H1 (cell line): ENCODE results near the gene MSI2. TPM values are rescaled to one million over a fixed set of nuclear protein-coding genes. Genes with fewer than 3 reads are reported as not detected.

Source experiments
- CTCF ChIA-PET: fragments of 300-600 bp; sonication (Branson Sonifier 250); formaldehyde crosslinking; loops from one replicate; lab custom pipeline; 2021; ENCODE audit not compliant: partially characterized antibody; lab: Charles Lee
- POLR2A ChIA-PET: fragments of 300-600 bp; sonication (Branson Sonifier 250); formaldehyde crosslinking; loops from one replicate; lab custom pipeline; 2021; ENCODE audit warnings: inconsistent platforms; ENCODE audit not compliant: partially characterized antibody; lab: Charles Lee
- DNase-seq, 2 experiments: peaks; one replicate each; pipeline versions ENCODE4 v3.0.0 to v3.0.0-alpha.2; 2010 to 2022; ENCODE audit warnings: low spot score in 2 of 2, low read depth in 1 of 2, mixed read lengths in 1 of 2
- FAIRE-seq: peaks from 2 replicates; lab custom pipeline; 2011; peaks lifted over from hg19 to GRCh38; lab: Jason Lieb, UNC
- H2AFZ ChIP-seq: 2 replicates; pipeline ENCODE4 v1.8.1; 2012; ENCODE audit warnings: low read length, inconsistent platforms
- H2AK5ac ChIP-seq: 2 replicates; pipeline ENCODE4 v1.6.1; 2013; ENCODE audit warnings: low read depth, low read length
- H2BK120ac ChIP-seq: replicated peaks from 2 replicates; pipeline ENCODE3; 2013; ENCODE audit warnings: low read depth, low read length, inconsistent platforms
- H2BK12ac ChIP-seq: 2 replicates; pipeline ENCODE4 v1.6.1; 2013; ENCODE audit warnings: low read depth, low read length
- H2BK15ac ChIP-seq: 2 replicates; pipeline ENCODE4 v1.6.1; 2013; ENCODE audit warnings: low read length
- H2BK20ac ChIP-seq: 2 replicates; pipeline ENCODE4 v1.6.1; 2013; ENCODE audit warnings: low read length
- H2BK5ac ChIP-seq: 2 replicates; pipeline ENCODE4 v1.6.1; 2013; ENCODE audit warnings: low read depth, low read length
- H3K14ac ChIP-seq: 2 replicates; pipeline ENCODE4 v1.6.1; 2013; ENCODE audit warnings: inconsistent platforms; ENCODE audit not compliant: insufficient read length
- H3K18ac ChIP-seq: 2 replicates; pipeline ENCODE4 v1.6.1; 2013; ENCODE audit warnings: low read length; ENCODE audit errors: extremely low read depth
- H3K23ac ChIP-seq: 2 replicates; pipeline ENCODE4 v1.6.1; 2013; ENCODE audit warnings: inconsistent platforms; ENCODE audit not compliant: insufficient read length
- H3K23me2 ChIP-seq: 2 replicates; pipeline ENCODE4 v1.6.1; 2013; ENCODE audit warnings: low read depth, low read length
- H3K27ac ChIP-seq: 2 replicates; pipeline ENCODE4 v1.6.1; 2011; ENCODE audit warnings: low read depth, low read length, inconsistent platforms
- H3K27me3 ChIP-seq, 4 experiments: replicated peaks in 1 of 4; 1 replicate in 1 of 4; 2 replicates in 3 of 4; pipeline versions ENCODE4 v1.6.1 to v1.8.1; 2011 to 2013; ENCODE audit warnings: low read length in 3 of 4, mild to moderate bottlenecking in 3 of 4, inconsistent platforms in 2 of 4, mixed read lengths in 2 of 4, moderate library complexity in 1 of 4; ENCODE audit not compliant: control insufficient read depth in 3 of 4, insufficient read depth in 3 of 4; ENCODE audit errors: extremely low read depth in 1 of 4
- H3K36me3 ChIP-seq, 4 experiments: 2 replicates each; pipeline versions ENCODE4 v1.6.1 to v1.8.1; 2011 to 2013; ENCODE audit warnings: mild to moderate bottlenecking in 4 of 4, low read length in 3 of 4, moderate library complexity in 2 of 4, control low read depth in 1 of 4, inconsistent platforms in 1 of 4; ENCODE audit not compliant: insufficient read depth in 4 of 4, control insufficient read depth in 2 of 4
- H3K4ac ChIP-seq: replicated peaks from 2 replicates; pipeline ENCODE3; 2013; ENCODE audit warnings: low read length, low read depth, mixed read lengths, inconsistent platforms; ENCODE audit not compliant: insufficient read length
- H3K4me1 ChIP-seq, 4 experiments: replicated peaks in 1 of 4; 1 replicate in 1 of 4; 2 replicates in 3 of 4; pipeline versions ENCODE4 v1.6.1 to v1.8.1; 2011 to 2013; ENCODE audit warnings: low read length in 3 of 4, inconsistent platforms in 2 of 4, mixed read lengths in 1 of 4; ENCODE audit not compliant: insufficient read depth in 4 of 4, control insufficient read depth in 3 of 4
- H3K4me2 ChIP-seq, 2 experiments: 2 replicates each; pipeline versions ENCODE4 v1.6.1 to v1.8.1; 2011 to 2013; ENCODE audit warnings: low read depth in 2 of 2, low read length in 2 of 2, control low read depth in 1 of 2, inconsistent platforms in 1 of 2, mild to moderate bottlenecking in 1 of 2; ENCODE audit not compliant: insufficient read depth in 1 of 2
- H3K4me3 ChIP-seq, 4 experiments: fragments of 200-600, 300-600 bp in 1 of 4; sonication (generic), shearing (Covaris generic), sonication (Bioruptor Twin) in 1 of 4; 2 replicates each; pipeline versions ENCODE4 v1.5.1 to v1.8.1; 2011 to 2016; ENCODE audit warnings: low read length in 4 of 4, low read depth in 3 of 4, control low read depth in 2 of 4, inconsistent platforms in 2 of 4, mild to moderate bottlenecking in 2 of 4, mixed read lengths in 1 of 4, moderate library complexity in 1 of 4; ENCODE audit not compliant: insufficient read depth in 2 of 4; ENCODE audit errors: extremely low read depth in 1 of 4
- H3K56ac ChIP-seq: replicated peaks from 2 replicates; pipeline ENCODE3; 2013; ENCODE audit warnings: low read depth, mild to moderate bottlenecking, mixed read lengths, low read length, inconsistent platforms; ENCODE audit not compliant: insufficient read length
- H3K79me1 ChIP-seq: 2 replicates; pipeline ENCODE4 v1.6.1; 2013; ENCODE audit warnings: low read depth, low read length, control low read depth
- H3K79me2 ChIP-seq, 2 experiments: 2 replicates each; pipeline versions ENCODE4 v1.6.1 to v1.8.1; 2012 to 2013; ENCODE audit warnings: low read length in 2 of 2, mild to moderate bottlenecking in 2 of 2, inconsistent platforms in 1 of 2; ENCODE audit not compliant: insufficient read depth in 2 of 2, control insufficient read depth in 1 of 2
- H3K9ac ChIP-seq, 4 experiments: replicated peaks in 1 of 4; 1 replicate in 1 of 4; 2 replicates in 3 of 4; pipeline versions ENCODE4 v1.6.1 to v1.8.1; 2011 to 2013; ENCODE audit warnings: low read depth in 3 of 4, low read length in 3 of 4, control low read depth in 2 of 4, mild to moderate bottlenecking in 2 of 4, moderate library complexity in 2 of 4, inconsistent platforms in 1 of 4; ENCODE audit errors: extremely low read depth in 1 of 4
- H3K9me3 ChIP-seq, 2 experiments: 2 replicates each; pipeline versions ENCODE4 v1.6.1 to v1.8.1; 2012 to 2013; ENCODE audit warnings: mild to moderate bottlenecking in 2 of 2, moderate library complexity in 2 of 2, control low read depth in 1 of 2, inconsistent platforms in 1 of 2, low read depth in 1 of 2, low read length in 1 of 2, mixed read lengths in 1 of 2; ENCODE audit not compliant: insufficient read depth in 2 of 2
- H4K20me1 ChIP-seq, 2 experiments: replicated peaks in 1 of 2; 2 replicates each; pipeline versions ENCODE3 to v1.8.1; 2011 to 2013; ENCODE audit warnings: inconsistent platforms in 2 of 2, low read length in 2 of 2, mild to moderate bottlenecking in 1 of 2; ENCODE audit not compliant: insufficient read depth in 2 of 2, control insufficient read depth in 1 of 2
- H4K5ac ChIP-seq: 2 replicates; pipeline ENCODE4 v1.6.1; 2013; ENCODE audit warnings: low read length, low read depth, mixed read lengths, inconsistent platforms; ENCODE audit not compliant: insufficient read length
- H4K8ac ChIP-seq: 2 replicates; pipeline ENCODE4 v1.8.0; 2013; ENCODE audit warnings: mild to moderate bottlenecking, moderate library complexity, low read length, inconsistent platforms; ENCODE audit not compliant: insufficient read depth; ENCODE audit errors: extremely low read depth
- H4K91ac ChIP-seq: replicated peaks from 2 replicates; pipeline ENCODE3; 2013; ENCODE audit warnings: low read length, mixed read lengths, inconsistent platforms; ENCODE audit not compliant: insufficient read length
- BACH1 ChIP-seq: IDR thresholded peaks from 2 replicates; pipeline ENCODE4 v1.6.1; 2012; ENCODE audit warnings: low read length, improper control_type of control experiment
- BCL11A ChIP-seq, 2 experiments: IDR thresholded peaks; one replicate each; pipeline ENCODE4 v1.6.1; 2011; ENCODE audit warnings: low read depth in 2 of 2, low read length in 2 of 2, mild to moderate bottlenecking in 2 of 2
- BRCA1 ChIP-seq: IDR thresholded peaks from 2 replicates; pipeline ENCODE4 v1.6.1; 2012; ENCODE audit warnings: low read depth, low read length, improper control_type of control experiment
- CHD2 ChIP-seq: IDR thresholded peaks from 2 replicates; pipeline ENCODE4 v1.6.1; 2012; ENCODE audit warnings: low read length, improper control_type of control experiment
- CTBP2 ChIP-seq: IDR thresholded peaks from 2 replicates; pipeline ENCODE4 v1.7.0; 2011; ENCODE audit warnings: borderline replicate concordance, mild to moderate bottlenecking, moderate library complexity, mixed read lengths, low read length; ENCODE audit not compliant: insufficient read depth, insufficient read length
- NRF1 ChIP-seq: IDR thresholded peaks from 2 replicates; pipeline ENCODE4 v1.6.1; 2011; ENCODE audit warnings: mild to moderate bottlenecking, low read depth, low read length, improper control_type of control experiment
- RAD21 ChIP-seq, 2 experiments: IDR thresholded peaks in 1 of 2; conservative IDR thresholded peaks in 1 of 2; 2 replicates each; pipeline ENCODE4 v1.6.1; 2011; ENCODE audit warnings: low read depth in 2 of 2, low read length in 2 of 2, improper control_type of control experiment in 1 of 2, inconsistent platforms in 1 of 2, mild to moderate bottlenecking in 1 of 2, moderate library complexity in 1 of 2
- SIN3A ChIP-seq, 2 experiments: IDR thresholded peaks in 1 of 2; conservative IDR thresholded peaks in 1 of 2; 2 replicates each; pipeline ENCODE4 v1.6.1; 2011 to 2012; ENCODE audit warnings: low read length in 2 of 2, improper control_type of control experiment in 1 of 2, low read depth in 1 of 2, mild to moderate bottlenecking in 1 of 2
- SIX5 ChIP-seq: IDR thresholded peaks from 2 replicates; pipeline ENCODE4 v1.6.1; 2011; ENCODE audit warnings: mild to moderate bottlenecking, low read depth, low read length
- TBP ChIP-seq: IDR thresholded peaks from 2 replicates; pipeline ENCODE4 v1.6.1; 2011; ENCODE audit warnings: low read depth, low read length, improper control_type of control experiment
- polyA plus RNA-seq, 7 experiments: library from polyadenylated mRNA; depleted of rRNA in 3 of 7; stranded (reverse) in 5 of 7; unstranded in 2 of 7; fragments of >200 nt in 5 of 7; fragments of 200-250 nt in 2 of 7; gene quantifications; 1 replicate in 5 of 7; 2 replicates in 1 of 7; 4 replicates in 1 of 7; pipeline versions ENCODE4 v1.2.1 to v1.2.3, GENCODE V29; 2011 to 2013; ENCODE audit warnings: missing spikeins in 2 of 7, mixed read lengths in 2 of 7
- total RNA-seq: library from RNA; stranded (reverse); fragmentation: NEBNext Ultra II Directional; extraction: Animal tissue kit (Norgen Biotek cat#: 25700); gene quantifications from 2 replicates; pipeline ENCODE4 v1.2.1, GENCODE V29; 2021
- TF ChIP-seq, protein P1 (sequence below): IDR thresholded peaks from 2 replicates; pipeline ENCODE4 v1.6.1; 2011; ENCODE audit warnings: low read depth, mild to moderate bottlenecking, low read length; ENCODE audit not compliant: insufficient read depth
- TF ChIP-seq, protein P2 (sequence below), 3 experiments: IDR thresholded peaks; 1 replicate in 2 of 3; 2 replicates in 1 of 3; pipeline versions ENCODE4 v1.5.1 to v1.6.1; 2011; ENCODE audit warnings: low read length in 3 of 3, mild to moderate bottlenecking in 3 of 3, inconsistent platforms in 2 of 3, low read depth in 1 of 3, moderate library complexity in 1 of 3; ENCODE audit not compliant: insufficient read depth in 1 of 3; ENCODE audit errors: control extremely low read depth in 1 of 3

MSI2 gene
- total and polyA plus RNA-seq, 2 of the 8 experiments (the other 6 are each of a cell fraction or from before 2014, with no cell fraction given): 36.7 to 80.6 TPM

DNA sequence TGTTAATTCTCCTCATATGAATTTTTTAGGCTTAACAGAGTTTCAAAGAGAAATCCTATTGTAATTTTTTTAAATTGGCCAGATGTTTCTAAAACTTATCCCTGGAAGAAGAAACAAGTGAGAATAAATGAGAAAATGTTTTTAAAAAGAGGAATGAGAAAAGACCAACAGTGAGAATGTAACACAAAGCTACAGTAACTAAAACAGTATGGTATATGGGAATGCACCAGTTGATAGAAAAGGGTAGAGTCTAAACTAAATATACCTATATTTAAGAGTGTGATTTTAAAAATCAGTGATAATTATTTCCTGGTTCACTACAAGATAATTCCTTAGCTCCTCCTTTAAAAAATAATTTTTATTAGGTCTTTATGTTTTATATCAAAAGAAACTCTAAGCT is 360.9 kb downstream of the MSI2 start:
- Histone ChIP-seq H3K9me3 (no peaks in the 10 kb centered on the region), H3K23me2 (no peaks in the 10 kb centered on the region), H2AK5ac (no peak overlapping the region), H3K56ac (no peak overlapping the region), H2AFZ (no peak overlapping the region), H4K5ac (no peak overlapping the region), H2BK15ac (no peak overlapping the region), H2BK12ac (no peak overlapping the region), H2BK120ac (no peak overlapping the region), H3K9ac (no peak overlapping the region), H3K79me1 (no peaks in the 10 kb centered on the region), H3K27me3 (no peaks in the 10 kb centered on the region), H2BK20ac (no peak overlapping the region), H3K14ac (no peak overlapping the region), H3K4ac (no peak overlapping the region), H3K4me1 (peaks cover 3 to 8% (median 5%) of the 10 kb centered on the region in 4 experiments; a peak in 6 of 7 replicates), H3K18ac (no peak overlapping the region), H3K23ac (no peak overlapping the region), H4K91ac (no peak overlapping the region), H3K79me2 (no peaks in the 10 kb centered on the region), H4K8ac (no peak overlapping the region), H2BK5ac (no peak overlapping the region), H3K4me2 (no peak overlapping the region), H3K27ac (no peak overlapping the region), H3K4me3 (no peak overlapping the region), H4K20me1 (no peaks in the 10 kb centered on the region), H3K36me3 (peaks cover 0 to 9% (median 0%) of the 10 kb centered on the region in 4 experiments; a peak in 3 of 8 replicates)
- DNase-seq (no peak), FAIRE-seq (no peak)
- ChIA-PET CTCF (interaction anchor here (0.8 kb wide), 1 partner anchor 19 kb away, joined by 3 read pairs; no protein-coding TSS in a partner anchor), POLR2A (no interaction called here)
- TF ChIP-seq, protein P1, sequence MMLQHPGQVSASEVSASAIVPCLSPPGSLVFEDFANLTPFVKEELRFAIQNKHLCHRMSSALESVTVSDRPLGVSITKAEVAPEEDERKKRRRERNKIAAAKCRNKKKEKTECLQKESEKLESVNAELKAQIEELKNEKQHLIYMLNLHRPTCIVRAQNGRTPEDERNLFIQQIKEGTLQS: no peak
- TF ChIP-seq NRF1: no peak
- no peak for TF ChIP-seq RAD21 (IDR thresholded peaks at IDR 0.05 in 1 of 2, conservative IDR thresholded peaks at IDR 0.05 in 1 of 2; ENCODE audit: low read depth in 2 of 2, low read length in 2 of 2)
- TF ChIP-seq, protein P2, sequence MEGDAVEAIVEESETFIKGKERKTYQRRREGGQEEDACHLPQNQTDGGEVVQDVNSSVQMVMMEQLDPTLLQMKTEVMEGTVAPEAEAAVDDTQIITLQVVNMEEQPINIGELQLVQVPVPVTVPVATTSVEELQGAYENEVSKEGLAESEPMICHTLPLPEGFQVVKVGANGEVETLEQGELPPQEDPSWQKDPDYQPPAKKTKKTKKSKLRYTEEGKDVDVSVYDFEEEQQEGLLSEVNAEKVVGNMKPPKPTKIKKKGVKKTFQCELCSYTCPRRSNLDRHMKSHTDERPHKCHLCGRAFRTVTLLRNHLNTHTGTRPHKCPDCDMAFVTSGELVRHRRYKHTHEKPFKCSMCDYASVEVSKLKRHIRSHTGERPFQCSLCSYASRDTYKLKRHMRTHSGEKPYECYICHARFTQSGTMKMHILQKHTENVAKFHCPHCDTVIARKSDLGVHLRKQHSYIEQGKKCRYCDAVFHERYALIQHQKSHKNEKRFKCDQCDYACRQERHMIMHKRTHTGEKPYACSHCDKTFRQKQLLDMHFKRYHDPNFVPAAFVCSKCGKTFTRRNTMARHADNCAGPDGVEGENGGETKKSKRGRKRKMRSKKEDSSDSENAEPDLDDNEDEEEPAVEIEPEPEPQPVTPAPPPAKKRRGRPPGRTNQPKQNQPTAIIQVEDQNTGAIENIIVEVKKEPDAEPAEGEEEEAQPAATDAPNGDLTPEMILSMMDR (IDR thresholded peaks at IDR 0.05; ENCODE audit: control extremely low read depth in 1 of 3, insufficient read depth in 1 of 3, low read depth in 1 of 3, low read length in 3 of 3): no peak
- TF ChIP-seq BACH1: no peak
- no peak for TF ChIP-seq CHD2
- TF ChIP-seq SIX5: no peak
- no peak for TF ChIP-seq BRCA1
- no peak for TF ChIP-seq TBP
- TF ChIP-seq BCL11A (IDR thresholded peaks at IDR 0.05; ENCODE audit: low read depth in 2 of 2, low read length in 2 of 2): no peak
- TF ChIP-seq CTBP2: no peak
- TF ChIP-seq SIN3A (conservative IDR thresholded peaks at IDR 0.05 in 1 of 2, IDR thresholded peaks at IDR 0.05 in 1 of 2; ENCODE audit: low read depth in 1 of 2, low read length in 2 of 2): no peak
